Islet of Langerhans (tissue), 1 donor: ENCODE data around the gene RNH1.
"Not testable (repeated sequence)": the region's sequence is repeated elsewhere in the genome, so short reads cannot be mapped to it uniquely, and the experiment has no call there.

ENCODE experiments used
- FAIRE-seq: peaks from one replicate; lab custom pipeline; 2011; peaks lifted over from hg19 to GRCh38; lab: Jason Lieb, UNC

The RNH1 gene

DNA sequence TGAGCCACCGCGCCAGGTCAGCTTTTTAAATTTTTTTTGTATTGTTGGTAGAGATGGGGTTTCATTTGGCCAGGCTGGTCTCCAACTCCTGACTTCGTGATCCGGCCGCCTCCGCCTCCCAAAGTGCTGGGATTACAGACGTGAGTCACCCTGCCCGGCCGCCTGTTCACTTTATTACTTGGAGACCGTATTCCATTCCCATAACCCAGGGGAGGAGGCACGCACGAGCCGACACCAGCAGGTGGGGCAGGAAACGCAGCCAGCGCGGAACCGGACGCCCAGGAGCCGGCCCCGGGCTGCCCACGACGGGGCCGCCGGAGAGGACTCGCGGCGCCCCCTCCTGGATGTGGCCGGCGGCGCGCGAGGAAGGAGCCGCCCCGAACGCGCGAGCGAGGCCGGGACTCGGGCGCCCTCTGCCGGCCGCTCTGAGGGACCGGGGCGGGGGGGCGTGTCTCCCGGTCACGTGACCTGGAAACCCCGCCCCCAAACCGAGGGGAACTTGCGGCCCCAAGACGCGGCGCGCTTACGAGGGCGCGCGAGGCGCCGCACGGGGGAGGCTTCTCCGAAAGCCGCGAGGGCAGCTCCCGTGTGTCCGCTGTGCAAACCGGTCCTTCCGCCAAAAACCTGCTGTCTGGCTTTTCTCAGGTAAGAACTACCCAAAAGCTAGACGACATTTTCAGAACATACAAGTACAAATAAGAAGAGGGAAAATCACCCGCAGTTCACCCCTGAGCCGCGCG is 11.6 kb upstream of the RNH1 start:
- FAIRE-seq: no peak

DNA sequence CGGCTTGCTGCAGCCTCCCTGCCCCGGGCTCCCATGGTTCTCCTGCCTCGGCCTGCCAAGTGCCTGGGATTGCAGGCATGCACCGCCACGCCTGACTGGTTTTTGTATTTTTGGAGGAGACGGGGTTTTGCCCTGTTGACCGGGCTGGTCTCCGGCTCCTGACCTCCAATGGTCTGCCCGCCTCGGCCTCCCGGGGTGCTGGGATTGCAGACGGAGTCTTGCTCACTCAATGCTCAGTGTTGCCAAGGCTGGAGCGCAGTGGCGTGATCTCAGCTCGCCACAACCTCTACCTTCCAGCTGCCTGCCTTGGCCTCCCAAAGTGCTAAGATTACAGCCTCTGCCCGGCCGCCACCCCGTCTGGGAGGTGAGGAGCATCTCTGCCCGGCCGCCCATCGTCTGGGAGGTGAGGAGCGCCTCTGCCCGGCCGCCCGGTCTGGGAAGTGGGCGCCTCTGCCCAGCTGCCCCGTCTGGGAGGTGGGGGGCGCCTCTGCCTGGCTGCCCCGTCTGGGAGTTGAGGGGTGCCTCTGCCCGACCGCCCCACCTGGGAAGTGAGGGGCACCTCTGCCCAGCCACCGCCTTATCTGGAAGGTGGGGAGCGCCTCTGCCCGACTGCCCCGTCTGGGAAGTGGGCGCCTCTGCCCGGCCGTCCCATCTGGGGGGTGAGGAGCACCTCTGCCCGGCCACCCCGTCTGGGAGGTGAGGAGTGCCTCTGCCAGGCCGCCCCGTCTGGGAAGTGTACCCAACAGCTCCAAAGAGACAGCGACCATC is 10.1 kb upstream of the RNH1 start:
- FAIRE-seq: not testable (repeated sequence)

- no peak for FAIRE-seq
These were observed 9.4 kb upstream of the RNH1 start for GRCh38 chr11:516400-516799.

DNA sequence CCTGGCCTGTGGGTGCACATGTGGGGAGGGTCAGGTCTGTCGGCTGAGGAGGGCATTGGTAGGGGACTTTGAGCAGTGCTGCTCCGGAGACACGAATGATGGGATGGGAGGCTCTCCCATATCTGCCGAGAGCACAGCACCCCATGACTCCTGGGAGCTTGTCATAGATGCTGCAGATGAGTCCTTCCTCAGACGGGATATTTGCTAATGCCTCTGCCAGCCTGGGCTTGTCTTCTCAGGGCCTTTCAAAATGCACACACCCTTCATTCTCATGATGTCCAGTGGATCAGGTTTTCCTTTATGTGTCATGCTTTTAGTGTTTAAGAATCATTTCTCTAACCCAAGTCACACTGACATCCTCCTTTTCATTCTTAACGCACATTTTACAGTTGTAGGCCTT is 8.1 kb upstream of the RNH1 start:
- no peak for FAIRE-seq

DNA sequence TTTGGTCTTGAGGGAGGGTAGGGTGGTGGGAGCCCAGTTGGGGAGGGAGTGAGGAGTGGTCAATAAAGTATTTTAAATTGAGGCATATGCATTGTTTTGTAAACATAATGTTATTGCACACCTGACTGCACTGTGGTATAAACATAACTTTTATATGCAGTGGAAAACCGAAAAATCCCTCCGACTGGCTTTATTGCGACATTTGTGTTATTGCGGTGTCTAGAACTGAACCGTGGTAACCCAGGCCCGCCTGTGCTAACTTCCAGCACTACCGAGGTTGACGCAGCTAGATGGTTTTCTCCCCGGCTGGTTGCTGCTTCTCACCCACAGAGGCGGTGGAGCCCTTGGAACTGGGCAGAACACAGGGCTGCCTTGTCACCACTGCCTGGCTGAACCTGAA is 7.6 kb upstream of the RNH1 start:
- no peak for FAIRE-seq

DNA sequence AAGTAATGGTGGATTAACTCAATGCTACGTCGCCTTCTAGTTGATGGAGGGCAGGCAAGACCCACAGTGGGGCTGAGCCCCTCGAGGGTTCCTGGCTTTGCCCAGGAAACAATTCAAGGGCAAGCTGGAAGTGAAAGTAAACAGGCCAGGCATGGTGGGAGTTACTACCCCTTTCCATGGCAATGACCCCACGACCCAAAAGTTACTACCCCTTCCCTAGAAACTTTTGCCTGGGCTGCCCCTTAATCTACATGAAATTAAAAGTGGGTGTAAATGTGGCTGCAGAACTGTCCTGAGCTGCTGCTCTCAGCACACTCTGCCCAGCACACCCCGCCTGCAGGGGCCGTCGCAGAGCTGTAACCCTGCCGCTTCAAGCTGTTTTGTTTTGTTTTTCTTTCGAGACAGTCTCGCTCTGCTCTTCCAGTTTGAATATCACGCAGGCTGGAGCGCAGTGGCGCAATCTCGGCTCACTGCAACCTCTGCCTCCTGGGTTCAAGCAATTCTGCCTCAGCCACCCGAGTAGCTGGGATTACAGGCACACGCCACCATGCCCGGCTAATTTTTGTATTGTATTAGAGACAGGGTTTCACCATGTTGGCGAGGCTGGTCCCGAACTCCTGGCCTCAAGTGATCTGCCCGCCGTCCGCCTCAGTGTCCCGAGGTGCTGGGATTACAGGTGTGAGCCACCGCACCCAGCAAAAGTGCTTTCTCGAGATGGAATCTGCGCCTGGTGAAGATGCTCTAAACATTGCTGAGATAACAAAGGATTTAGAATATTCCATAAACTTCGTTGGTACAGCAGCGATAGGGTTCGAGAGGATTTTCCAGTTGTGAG is 5.9 kb upstream of the RNH1 start:
- FAIRE-seq: no peak

DNA sequence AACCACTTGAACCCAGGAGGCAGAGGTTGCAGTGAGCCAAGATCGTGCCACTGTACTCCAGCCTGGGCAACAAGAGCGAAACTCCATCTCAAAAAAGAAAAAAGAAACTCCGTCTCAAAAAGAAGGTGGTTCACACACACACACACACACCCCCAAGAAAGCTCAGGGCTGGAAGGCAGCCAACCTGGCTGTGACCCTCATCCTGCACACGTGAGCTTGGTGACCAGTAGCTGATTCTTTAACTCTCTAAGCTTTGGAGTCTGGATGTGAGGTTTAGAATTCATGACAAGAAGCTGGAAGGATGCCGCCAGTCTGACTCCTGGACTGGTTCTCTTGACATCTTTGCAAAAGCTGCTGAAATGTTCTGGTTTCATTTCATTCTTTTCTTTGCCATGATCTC is 1.9 kb upstream of the RNH1 start:
- FAIRE-seq: no peak

GRCh38 chr11:507727-508515 is 879 bp upstream of the RNH1 start:
- FAIRE-seq: no peak

GRCh38 chr11:506238-506994 is 626 bp downstream of the RNH1 start:
- peak; percentile 92 for FAIRE-seq

GRCh38 chr11:504994-505344 is 2.1 kb downstream of the RNH1 start:
- FAIRE-seq: no peak

GRCh38 chr11:504053-504993 is 2.7 kb downstream of the RNH1 start:
- no peak for FAIRE-seq

DNA sequence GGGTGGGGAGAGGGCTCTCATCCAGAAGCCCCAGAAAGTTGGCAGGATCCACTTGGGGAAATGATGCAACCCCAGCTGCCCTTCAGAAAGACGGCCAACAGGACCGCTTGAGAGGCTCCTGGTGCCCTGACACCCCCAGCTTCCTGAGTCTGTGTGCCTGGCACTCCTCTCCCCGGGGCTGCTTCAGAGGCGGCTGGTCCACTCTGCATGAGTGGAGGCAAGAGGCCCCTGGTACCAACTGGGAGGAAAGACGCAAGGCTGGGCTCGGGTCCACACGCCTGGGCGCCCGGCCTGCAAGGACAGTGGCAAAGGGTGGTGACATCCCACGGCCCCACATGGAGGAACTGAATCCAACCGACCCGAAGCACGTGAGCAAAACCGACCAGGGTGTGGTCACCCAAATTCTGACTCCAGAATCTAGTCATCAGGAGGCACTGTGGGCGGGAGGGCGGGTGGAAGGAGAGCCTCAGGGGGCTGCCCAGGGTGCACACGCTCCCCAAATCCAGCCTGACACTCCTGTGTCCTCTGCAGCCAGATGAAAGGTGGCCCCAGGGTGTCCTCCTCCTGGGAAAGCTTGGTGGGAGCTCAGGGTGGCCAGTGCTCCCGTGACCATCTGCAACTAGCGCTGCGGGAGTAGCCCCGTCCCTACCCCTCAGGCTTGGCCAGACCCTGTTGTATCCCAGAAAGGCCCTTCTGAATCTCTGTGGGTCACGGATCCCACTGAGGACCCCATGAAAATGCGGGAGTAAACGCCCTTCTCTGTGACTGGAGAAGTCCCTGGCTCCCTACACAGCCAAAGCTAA is 3.7 kb downstream of the RNH1 start:
- no peak for FAIRE-seq

DNA sequence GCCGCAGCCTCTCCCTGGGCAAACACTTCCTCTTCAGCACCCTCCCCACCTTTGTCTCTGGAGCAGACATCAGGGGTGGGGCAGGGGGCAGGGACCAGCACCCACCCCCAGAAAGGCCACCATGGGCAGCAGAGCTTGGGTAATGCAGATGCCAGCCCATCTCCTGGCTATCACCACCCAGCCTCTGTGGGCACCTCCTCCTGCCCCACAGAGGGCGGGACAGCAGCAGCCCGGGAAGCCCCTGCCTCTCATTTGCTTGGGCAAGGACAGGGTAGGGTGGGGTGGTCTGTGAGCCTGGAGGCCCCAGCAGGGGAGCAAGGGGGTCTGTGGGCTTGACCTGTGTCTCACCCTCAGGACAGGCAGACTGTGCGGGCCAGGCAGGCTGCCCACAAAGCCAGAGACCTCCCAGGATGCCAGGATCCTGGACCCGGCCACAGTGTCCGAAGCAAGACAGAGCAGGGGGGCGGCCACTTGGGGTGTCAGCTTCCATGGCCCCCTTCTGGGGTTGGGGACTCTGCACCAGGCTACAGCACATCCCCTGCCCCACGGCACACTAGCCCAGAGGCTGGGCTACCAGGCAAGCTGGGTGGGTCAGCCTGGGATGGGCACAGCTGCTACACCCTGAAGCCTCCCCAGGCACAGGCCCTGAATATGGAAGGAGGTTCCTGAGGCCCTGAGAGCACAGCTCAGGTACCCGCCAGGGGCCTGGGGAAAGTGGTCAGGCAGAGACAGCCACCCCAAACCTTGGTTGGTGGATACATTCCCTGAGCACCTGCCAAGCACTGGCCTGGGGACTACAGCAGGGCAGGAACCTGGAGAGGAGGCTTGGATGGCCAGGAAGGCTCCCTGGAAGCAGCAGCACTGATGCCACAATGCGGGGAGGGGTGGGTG is 4.5 kb downstream of the RNH1 start:
- FAIRE-seq: no peak

GRCh38 chr11:501683-502287 is 5.3 kb downstream of the RNH1 start:
- FAIRE-seq: no peak

DNA sequence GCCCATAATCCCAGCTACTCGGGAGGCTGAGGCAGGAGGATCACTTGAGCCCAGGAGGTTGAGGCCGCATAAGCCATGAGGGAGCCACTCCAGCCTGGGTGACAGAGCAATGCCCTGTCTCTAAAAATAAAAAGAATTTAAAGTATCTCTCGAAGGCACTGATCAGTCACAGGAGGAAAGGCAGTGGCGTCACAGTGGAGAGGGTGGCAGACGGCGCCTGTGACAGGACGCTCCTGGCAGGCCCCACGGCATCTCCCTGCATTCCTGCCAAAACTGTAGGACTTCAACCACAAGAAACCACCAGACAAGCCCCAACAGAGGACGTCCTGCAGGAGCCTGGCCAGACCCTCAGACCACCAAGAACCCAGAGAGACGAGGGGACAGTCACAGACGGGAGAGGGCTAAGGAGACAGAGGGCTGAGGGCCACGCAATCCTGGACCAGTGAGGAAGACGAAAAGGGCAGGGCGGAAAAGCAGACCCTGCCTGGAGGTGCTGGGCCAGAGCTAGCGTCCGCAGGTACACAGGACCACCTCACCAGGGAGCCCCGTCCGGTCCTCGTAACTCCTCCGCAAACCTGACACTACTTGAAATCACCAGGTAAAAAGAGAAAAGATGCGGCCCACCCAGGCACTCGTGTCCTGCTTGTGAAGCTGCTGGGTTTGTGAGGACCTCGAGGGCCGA is 5.9 kb downstream of the RNH1 start:
- no peak for FAIRE-seq

- FAIRE-seq: no peak
These were observed 7.6 kb downstream of the RNH1 start for GRCh38 chr11:499201-500076.
